Measurements from ENCODE around the gene SGSM1. TPM values are rescaled to one million over a fixed set of nuclear protein-coding genes. Genes with fewer than 3 reads are reported as not detected.

The SGSM1 gene
- total and polyA plus RNA-seq, 5 donors from 2014 or later, result 0.09 to 2.9 (median 0.44) TPM; not detected in 1

DNA sequence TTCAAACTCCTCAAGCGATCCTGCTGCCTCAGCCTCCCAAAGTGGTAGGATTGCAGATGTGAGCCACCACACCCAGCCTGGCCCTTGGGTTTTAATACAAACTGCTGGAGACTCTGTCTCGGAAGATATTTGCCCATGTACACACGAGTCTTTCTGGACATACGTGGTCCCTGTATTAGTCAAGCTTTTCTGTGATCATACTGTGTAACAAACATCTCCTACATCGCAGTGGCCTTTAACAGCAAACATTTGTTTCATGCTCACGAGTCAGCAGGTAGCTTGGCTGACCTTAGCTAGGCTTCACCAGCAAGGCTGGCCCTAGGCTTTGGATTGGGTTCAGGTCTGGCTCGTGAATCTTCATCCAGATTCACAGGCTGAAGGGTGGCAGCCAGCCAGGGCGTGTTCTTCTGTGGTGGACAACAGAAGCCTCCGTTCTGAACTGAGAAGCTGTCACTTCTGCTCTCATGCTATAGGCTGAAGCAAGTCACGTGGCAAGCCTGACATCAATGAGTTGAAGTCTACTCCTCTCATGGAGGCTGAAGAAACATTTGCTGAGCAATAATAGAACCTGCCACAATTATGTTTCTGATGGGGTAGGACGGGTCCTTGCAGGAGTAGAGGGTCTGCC is 155.3 kb downstream of the SGSM1 start:
- no peaks in the 10 kb centered on the region for H3K27me3 Mint-ChIP-seq
- H3K27ac Mint-ChIP-seq, result no peak overlapping the region
- ATAC-seq (ENCODE audit: low read depth in 2 of 2), result no peak

DNA sequence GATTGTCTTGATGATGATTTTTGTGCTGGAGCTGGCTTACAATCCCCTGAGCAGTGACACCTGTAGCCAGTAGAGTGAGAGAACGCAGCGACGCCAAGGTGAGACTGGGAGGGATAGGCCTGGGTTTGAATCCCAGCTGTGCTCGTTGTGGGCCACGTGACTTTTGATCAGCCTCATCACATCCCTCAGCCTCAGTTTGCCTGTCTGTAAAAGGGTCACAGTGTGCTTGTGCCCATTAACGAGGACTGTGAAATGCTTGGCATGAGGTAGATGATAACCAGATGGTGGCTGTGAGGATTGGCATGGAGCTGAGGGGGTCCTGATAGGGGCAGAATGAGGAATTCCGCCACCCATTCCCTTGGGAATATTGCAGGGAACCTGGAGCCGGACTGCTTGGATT is 156.1 kb downstream of the SGSM1 start:
- Mint-ChIP-seq H3K4me3 (no peak overlapping the region), H3K27me3 (no peaks in the 10 kb centered on the region), H3K36me3 (no peaks in the 10 kb centered on the region), H3K27ac (no peak overlapping the region), H3K4me1 (no peaks in the 10 kb centered on the region), H3K9me3 (no peaks in the 10 kb centered on the region)
- H3K36me3 ChIP-seq (ENCODE audit: control insufficient read depth, insufficient read depth, low read length), result no peaks in the 10 kb centered on the region
- no peaks in the 10 kb centered on the region for H3K4me1 ChIP-seq (ENCODE audit: control insufficient read depth, insufficient read depth, low read length, poor library complexity, severe bottlenecking)
- no peak overlapping the region for H3K27ac ChIP-seq (ENCODE audit: insufficient read depth, low read length, poor library complexity, severe bottlenecking)
- no peak for DNase-seq
- no peaks in the 10 kb centered on the region for H3K9me3 ChIP-seq (ENCODE audit: control insufficient read depth in 2 of 2, low read length in 2 of 2)
- H3K4me3 ChIP-seq (ENCODE audit: low read depth, low read length), result no peak overlapping the region
- no peaks in the 10 kb centered on the region for H3K27me3 ChIP-seq (ENCODE audit: control insufficient read depth, insufficient read depth, low read length)
- ATAC-seq (ENCODE audit: low read depth in 2 of 2), result no peak

More for the DNA sequence above, 155.3 kb downstream of the SGSM1 start:
- no peaks in the 10 kb centered on the region for H3K36me3 Mint-ChIP-seq
- H3K9me3 Mint-ChIP-seq, result no peaks in the 10 kb centered on the region
- Histone ChIP-seq H3K36me3 (ENCODE audit: control insufficient read depth, insufficient read depth, low read length) (no peaks in the 10 kb centered on the region), H3K4me3 (ENCODE audit: low read depth, low read length) (no peak overlapping the region), H3K27ac (ENCODE audit: insufficient read depth, low read length, poor library complexity, severe bottlenecking) (no peak overlapping the region), H3K9me3 (ENCODE audit: control insufficient read depth in 2 of 2, low read length in 2 of 2) (no peaks in the 10 kb centered on the region), H3K4me1 (ENCODE audit: control insufficient read depth, insufficient read depth, low read length, poor library complexity, severe bottlenecking) (no peaks in the 10 kb centered on the region), H3K27me3 (ENCODE audit: control insufficient read depth, insufficient read depth, low read length) (no peaks in the 10 kb centered on the region)
- no peaks in the 10 kb centered on the region for H3K4me1 Mint-ChIP-seq
- H3K4me3 Mint-ChIP-seq, result no peak overlapping the region
- no peak for DNase-seq

- Mint-ChIP-seq H3K36me3 (no peaks in the 10 kb centered on the region), H3K4me1 (no peaks in the 10 kb centered on the region), H3K27me3 (no peaks in the 10 kb centered on the region), H3K9me3 (no peaks in the 10 kb centered on the region), H3K27ac (no peak overlapping the region), H3K4me3 (no peak overlapping the region)
- ATAC-seq (ENCODE audit: low read depth in 2 of 2) (no peak), DNase-seq (no peak)
- no peaks in the 10 kb centered on the region for H3K27me3 ChIP-seq (ENCODE audit: control insufficient read depth, insufficient read depth, low read length)
- no peaks in the 10 kb centered on the region for H3K36me3 ChIP-seq (ENCODE audit: control insufficient read depth, insufficient read depth, low read length)
- no peaks in the 10 kb centered on the region for H3K9me3 ChIP-seq (ENCODE audit: control insufficient read depth in 2 of 2, low read length in 2 of 2)
- no peak overlapping the region for H3K4me3 ChIP-seq (ENCODE audit: low read depth, low read length)
- no peaks in the 10 kb centered on the region for H3K4me1 ChIP-seq (ENCODE audit: control insufficient read depth, insufficient read depth, low read length, poor library complexity, severe bottlenecking)
- no peak overlapping the region for H3K27ac ChIP-seq (ENCODE audit: insufficient read depth, low read length, poor library complexity, severe bottlenecking)
These were observed 156.8 kb downstream of the SGSM1 start for GRCh38 chr22:24962835-24963234.

DNA sequence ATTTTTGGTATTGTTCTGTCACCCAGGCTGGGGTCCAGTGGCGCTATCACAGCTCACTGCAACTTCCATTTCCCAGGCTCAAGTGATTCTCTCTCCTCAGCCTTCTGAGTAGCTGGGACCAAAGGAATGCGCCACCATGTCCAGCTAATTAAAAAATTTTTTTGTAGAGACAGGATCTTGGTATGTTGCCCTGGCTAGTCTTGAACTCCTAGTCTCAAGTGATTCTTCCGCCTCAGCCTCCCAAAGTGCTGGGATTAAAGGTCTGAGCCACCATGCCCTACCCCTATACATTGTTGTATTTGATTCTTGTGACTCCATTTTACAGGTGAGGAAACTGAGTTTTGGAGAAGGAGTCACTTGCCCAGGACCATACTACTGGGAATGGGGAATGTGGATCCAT is 158.4 kb downstream of the SGSM1 start:
- no peak overlapping the region for H3K27ac ChIP-seq (ENCODE audit: insufficient read depth, low read length, poor library complexity, severe bottlenecking)
- Mint-ChIP-seq H3K4me3 (no peak overlapping the region), H3K9me3 (no peaks in the 10 kb centered on the region), H3K27me3 (no peaks in the 10 kb centered on the region), H3K27ac (no peak overlapping the region), H3K4me1 (no peaks in the 10 kb centered on the region), H3K36me3 (no peaks in the 10 kb centered on the region)
- no peaks in the 10 kb centered on the region for H3K4me1 ChIP-seq (ENCODE audit: control insufficient read depth, insufficient read depth, low read length, poor library complexity, severe bottlenecking)
- DNase-seq, result no peak
- no peaks in the 10 kb centered on the region for H3K9me3 ChIP-seq (ENCODE audit: control insufficient read depth in 2 of 2, low read length in 2 of 2)
- ATAC-seq (ENCODE audit: low read depth in 2 of 2), result no peak
- H3K4me3 ChIP-seq (ENCODE audit: low read depth, low read length), result no peak overlapping the region
- no peaks in the 10 kb centered on the region for H3K27me3 ChIP-seq (ENCODE audit: control insufficient read depth, insufficient read depth, low read length)
- no peaks in the 10 kb centered on the region for H3K36me3 ChIP-seq (ENCODE audit: control insufficient read depth, insufficient read depth, low read length)

DNA sequence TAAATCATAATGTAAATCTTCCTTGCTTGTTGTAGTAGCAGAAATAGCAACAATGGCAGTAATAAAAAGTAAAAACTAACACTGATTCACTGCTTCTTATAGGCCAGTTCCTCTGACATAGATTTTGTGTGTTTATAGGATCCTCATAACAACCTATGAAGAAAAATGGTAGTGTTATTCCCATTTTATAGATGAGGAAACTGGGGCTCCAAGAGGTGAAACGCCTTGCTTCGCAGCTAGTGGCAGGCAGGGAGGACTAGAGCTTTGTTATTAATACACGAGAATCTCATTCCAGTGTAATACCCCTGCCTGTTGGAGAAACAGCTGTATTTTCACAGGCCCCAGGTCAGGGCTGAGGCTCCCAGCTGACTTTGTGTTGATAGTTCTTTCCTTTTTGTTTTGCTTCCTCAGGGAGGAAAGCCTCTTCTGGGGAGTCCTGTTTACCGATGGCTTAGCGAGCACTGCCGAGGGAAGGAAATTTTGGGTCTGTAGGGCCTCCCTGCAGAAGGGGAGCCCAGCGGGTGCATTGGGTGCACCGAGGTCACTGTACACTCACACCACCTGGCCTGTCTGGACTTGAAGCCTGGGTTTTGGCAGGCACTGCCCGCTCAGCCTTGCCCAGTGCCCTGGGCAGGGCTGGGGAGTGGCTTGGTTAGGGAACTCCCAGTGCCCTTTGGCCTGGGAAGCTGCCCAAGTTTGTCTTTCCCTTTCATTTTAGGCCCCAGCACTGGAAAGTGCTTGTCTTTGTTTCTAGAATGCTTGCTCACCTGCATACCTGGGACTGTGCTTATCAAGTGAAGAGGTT is 160.0 kb downstream of the SGSM1 start:
- Histone ChIP-seq H3K36me3 (ENCODE audit: control insufficient read depth, insufficient read depth, low read length) (no peaks in the 10 kb centered on the region), H3K4me1 (ENCODE audit: control insufficient read depth, insufficient read depth, low read length, poor library complexity, severe bottlenecking) (no peaks in the 10 kb centered on the region), H3K9me3 (ENCODE audit: control insufficient read depth in 2 of 2, low read length in 2 of 2) (no peaks in the 10 kb centered on the region), H3K27ac (ENCODE audit: insufficient read depth, low read length, poor library complexity, severe bottlenecking) (no peak overlapping the region), H3K27me3 (ENCODE audit: control insufficient read depth, insufficient read depth, low read length) (no peaks in the 10 kb centered on the region), H3K4me3 (ENCODE audit: low read depth, low read length) (no peak overlapping the region)
- no peak overlapping the region for H3K27ac Mint-ChIP-seq
- no peak overlapping the region for H3K4me3 Mint-ChIP-seq
- H3K9me3 Mint-ChIP-seq, result no peaks in the 10 kb centered on the region
- H3K4me1 Mint-ChIP-seq, result no peaks in the 10 kb centered on the region
- DNase-seq (no peak), ATAC-seq (ENCODE audit: low read depth in 2 of 2) (no peak)
- H3K36me3 Mint-ChIP-seq, result no peaks in the 10 kb centered on the region
- H3K27me3 Mint-ChIP-seq, result no peaks in the 10 kb centered on the region

GRCh38 chr22:24968066-24968561 is 162.1 kb downstream of the SGSM1 start:
- Mint-ChIP-seq H3K27ac (no peak overlapping the region), H3K36me3 (no peaks in the 10 kb centered on the region), H3K27me3 (no peaks in the 10 kb centered on the region), H3K9me3 (no peaks in the 10 kb centered on the region), H3K4me3 (no peak overlapping the region), H3K4me1 (no peaks in the 10 kb centered on the region)
- Histone ChIP-seq H3K27ac (ENCODE audit: insufficient read depth, low read length, poor library complexity, severe bottlenecking) (no peak overlapping the region), H3K9me3 (ENCODE audit: control insufficient read depth in 2 of 2, low read length in 2 of 2) (no peaks in the 10 kb centered on the region), H3K36me3 (ENCODE audit: control insufficient read depth, insufficient read depth, low read length) (no peaks in the 10 kb centered on the region), H3K27me3 (ENCODE audit: control insufficient read depth, insufficient read depth, low read length) (no peaks in the 10 kb centered on the region), H3K4me1 (ENCODE audit: control insufficient read depth, insufficient read depth, low read length, poor library complexity, severe bottlenecking) (no peaks in the 10 kb centered on the region), H3K4me3 (ENCODE audit: low read depth, low read length) (no peak overlapping the region)
- ATAC-seq (ENCODE audit: low read depth in 2 of 2) (no peak), DNase-seq (no peak)

DNA sequence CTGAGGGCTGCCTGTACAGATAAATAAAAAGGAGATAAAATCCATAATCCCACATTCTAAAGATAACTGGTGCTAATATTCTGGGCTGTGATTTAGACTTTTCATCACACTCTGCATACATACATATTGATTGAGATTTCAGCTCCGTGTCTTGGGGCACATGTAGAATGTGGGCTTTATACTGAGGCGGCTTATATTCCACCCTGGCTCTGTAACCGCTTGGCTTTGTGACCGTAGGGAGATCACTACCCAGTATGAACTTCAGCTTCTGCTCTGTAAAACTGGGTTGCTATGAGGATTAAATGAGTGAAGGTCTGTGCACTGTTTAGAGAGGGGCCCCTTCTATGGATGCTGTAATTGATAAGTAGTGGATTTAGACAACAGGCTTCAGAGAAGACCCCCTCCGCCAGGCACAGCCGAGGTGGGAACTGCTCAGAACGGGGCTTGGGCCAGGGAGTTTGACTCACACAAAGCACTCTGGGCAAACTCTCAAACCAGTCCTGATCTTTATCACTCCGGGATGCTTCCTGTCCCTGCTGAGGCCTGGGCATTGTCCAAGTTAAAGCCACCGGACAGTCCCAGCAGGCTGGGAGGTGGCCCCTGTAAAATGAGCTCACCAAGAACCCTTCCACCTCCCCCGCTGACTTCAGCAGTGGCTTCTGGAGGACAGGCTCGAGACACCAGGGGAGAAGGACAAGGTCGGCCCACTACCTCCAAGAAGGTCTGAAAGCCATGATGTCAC is 163.7 kb downstream of the SGSM1 start:
- ATAC-seq (ENCODE audit: low read depth in 2 of 2), result no peak
- Histone ChIP-seq H3K4me3 (ENCODE audit: low read depth, low read length) (no peak overlapping the region), H3K27me3 (ENCODE audit: control insufficient read depth, insufficient read depth, low read length) (no peaks in the 10 kb centered on the region), H3K36me3 (ENCODE audit: control insufficient read depth, insufficient read depth, low read length) (no peaks in the 10 kb centered on the region), H3K9me3 (ENCODE audit: control insufficient read depth in 2 of 2, low read length in 2 of 2) (no peaks in the 10 kb centered on the region), H3K4me1 (ENCODE audit: control insufficient read depth, insufficient read depth, low read length, poor library complexity, severe bottlenecking) (no peaks in the 10 kb centered on the region), H3K27ac (ENCODE audit: insufficient read depth, low read length, poor library complexity, severe bottlenecking) (no peak overlapping the region)
- Mint-ChIP-seq H3K4me1 (no peaks in the 10 kb centered on the region), H3K4me3 (no peak overlapping the region), H3K9me3 (no peaks in the 10 kb centered on the region), H3K27ac (no peak overlapping the region), H3K36me3 (no peaks in the 10 kb centered on the region), H3K27me3 (no peaks in the 10 kb centered on the region)
- DNase-seq, result no peak

All from CD4-positive, CD25-positive, alpha-beta regulatory T cell (primary cell).